NT2/D1 (cell line): ENCODE data around the gene C16orf74.

ENCODE experiments used
- SUZ12 ChIP-seq: IDR thresholded peaks from 2 replicates; pipeline ENCODE4 v1.6.1; 2011; ENCODE audit not compliant: insufficient read length, insufficient read depth; ENCODE audit errors: extremely low read depth
- YY1 ChIP-seq: IDR thresholded peaks from 2 replicates; pipeline ENCODE4 v1.6.1; 2011; ENCODE audit not compliant: insufficient read length, insufficient read depth
- ZNF274 ChIP-seq: IDR thresholded peaks from 2 replicates; pipeline ENCODE4 v1.6.1; 2011; ENCODE audit warnings: mild to moderate bottlenecking, low read depth, low read length

- TF ChIP-seq ZNF274 = no peak
- TF ChIP-seq SUZ12 = no peak
- no peak for TF ChIP-seq YY1
Measured at GRCh38 chr16:85699628-85700027, 51.3 kb downstream of the C16orf74 start.
